HuH-7 (cell line): ENCODE results near the gene PRDM11.
A peak's percentile ranks its signal among the peaks of the same experiment; 100 is the strongest.

Experiments used
- DNase-seq: peaks from one replicate; pipeline ENCODE4 v3.0.0; 2011; ENCODE audit warnings: low spot score

PRDM11 gene

DNA sequence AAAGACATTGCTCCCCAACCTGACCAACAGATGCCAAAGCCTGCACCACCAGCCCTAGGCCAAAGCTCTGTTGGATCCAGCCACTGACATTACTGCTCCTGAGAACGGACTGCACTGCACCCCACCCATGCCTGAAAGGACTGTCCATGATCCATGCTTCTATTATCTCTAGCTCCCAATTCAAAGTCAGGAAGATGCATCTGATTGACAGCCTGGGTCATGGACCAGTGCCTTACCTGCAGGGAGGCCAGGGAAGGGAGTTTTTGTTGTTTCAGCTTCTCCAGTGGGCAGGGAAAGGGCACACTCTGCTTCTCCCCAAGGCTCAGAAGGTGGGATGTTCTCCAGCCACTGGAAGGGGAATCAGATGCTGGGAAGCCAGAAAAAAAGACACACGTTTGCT lies 4.8 kb upstream of the PRDM11 start:
- DNase-seq, result no peak

DNA sequence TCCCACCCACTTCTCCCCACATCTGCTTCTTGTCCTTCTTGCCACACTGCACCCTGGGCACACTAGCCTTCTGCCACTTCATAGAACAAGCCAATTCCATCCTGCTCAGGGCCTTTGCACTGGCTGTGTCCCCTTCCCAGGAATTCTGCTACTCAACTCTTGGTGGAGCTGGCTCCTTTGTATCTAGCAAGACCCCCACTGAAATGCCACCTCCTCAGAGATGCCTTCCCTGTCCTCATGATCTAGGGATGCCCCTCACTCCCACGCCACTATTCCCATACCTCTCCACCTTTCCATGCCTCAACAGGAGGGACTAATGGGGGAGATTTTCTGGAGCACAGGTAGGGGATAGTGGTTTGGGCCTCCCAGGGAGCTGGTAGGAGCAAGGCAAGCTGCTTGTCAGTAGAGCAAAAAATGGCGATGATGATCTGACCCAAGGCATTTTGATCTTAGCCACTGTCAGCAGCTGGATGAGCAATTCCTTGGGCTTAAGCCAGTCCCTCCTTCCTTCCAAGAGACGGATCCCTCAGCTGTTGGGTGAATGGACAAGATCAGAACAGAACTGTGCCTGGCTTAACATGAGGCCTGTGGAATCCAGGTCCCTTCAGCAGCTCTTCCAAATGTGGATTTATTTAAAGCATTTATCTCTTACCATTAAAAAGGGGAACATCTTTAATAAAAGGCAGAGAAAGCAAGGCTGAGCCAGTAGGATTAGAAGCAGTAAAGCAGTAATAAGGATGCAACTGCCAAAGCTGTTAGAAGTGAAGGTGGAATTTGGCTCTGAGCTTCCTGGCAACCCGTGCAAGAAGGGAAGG lies 4.0 kb upstream of the PRDM11 start:
- no peak for DNase-seq

DNA sequence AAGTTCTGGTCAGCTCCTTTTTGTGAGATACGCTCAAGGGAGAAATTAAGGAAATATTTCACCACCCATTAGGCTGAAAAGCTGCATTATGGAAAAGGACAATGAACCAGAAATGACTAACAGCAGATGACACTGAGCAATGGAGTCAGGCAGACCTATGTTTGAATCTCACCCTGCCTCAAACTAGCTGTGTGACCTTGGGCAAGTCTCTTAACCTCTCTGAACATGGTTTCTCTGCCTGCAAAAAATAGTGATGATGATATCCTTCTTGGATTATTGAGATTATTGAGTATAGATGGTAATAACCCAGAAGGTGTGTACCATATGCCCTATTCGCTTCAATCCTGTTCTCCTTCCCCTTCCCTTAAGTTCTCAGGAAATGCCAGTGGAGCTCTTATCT lies 2.9 kb upstream of the PRDM11 start:
- DNase-seq, result no peak

DNA sequence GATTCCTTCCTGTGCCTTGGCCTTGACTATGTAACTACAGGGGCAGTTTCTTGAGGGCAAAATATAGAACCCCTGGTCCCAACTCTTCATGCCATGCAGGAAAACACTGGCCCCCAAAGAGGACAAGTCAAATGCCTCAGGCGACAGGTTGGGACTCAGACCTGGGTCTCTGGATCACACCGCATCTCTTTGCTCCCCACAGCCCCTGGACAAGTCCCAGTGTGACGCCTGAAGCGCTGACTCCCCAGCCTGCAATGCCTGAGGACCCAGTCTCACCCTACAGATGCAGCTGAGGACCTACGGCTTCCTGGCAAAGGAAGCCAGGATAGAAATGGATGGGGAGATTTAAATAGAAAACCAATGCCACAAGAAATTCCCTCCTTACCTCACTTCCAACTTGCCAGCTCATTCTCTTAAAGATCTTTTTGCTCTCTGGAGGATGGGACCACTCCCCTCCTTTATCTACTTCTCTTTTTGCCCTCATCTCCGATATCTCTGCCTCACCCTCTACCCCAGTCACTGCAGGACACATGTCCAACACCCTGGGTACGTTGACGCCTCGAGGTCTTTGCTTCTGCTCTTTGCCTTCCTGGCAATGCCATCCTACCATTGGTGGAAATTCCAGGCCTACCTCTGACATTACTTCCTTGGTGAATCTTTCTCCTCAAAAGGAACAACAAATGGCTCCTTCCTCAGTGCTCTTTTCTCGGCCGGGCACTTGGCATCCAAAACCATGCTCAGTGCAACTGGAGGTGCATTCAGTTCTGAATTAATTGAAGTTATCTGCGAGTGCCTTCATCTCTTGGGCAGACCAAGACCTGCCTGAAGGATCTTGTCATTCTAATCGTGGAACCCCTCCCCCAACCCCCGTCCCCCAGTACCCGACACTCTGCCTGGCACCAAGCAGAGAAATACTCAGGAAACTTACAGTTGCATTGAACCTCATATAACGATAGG lies 2.0 kb upstream of the PRDM11 start:
- DNase-seq, result no peak

DNA sequence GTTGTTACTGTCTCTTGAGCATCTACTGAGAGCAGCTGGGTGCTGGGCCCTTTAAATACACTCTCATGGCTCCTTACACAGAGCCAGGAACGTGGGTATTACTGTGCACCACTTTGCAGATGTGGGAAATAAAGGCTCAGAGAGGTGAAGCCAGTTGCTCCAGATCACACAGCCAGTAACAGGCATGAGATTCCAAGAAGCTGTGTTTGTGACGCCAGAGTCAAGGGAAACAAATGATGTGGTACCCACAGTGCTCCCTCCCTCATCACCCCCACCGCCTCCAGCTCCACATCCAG lies 1.4 kb upstream of the PRDM11 start:
- DNase-seq, result no peak

DNA sequence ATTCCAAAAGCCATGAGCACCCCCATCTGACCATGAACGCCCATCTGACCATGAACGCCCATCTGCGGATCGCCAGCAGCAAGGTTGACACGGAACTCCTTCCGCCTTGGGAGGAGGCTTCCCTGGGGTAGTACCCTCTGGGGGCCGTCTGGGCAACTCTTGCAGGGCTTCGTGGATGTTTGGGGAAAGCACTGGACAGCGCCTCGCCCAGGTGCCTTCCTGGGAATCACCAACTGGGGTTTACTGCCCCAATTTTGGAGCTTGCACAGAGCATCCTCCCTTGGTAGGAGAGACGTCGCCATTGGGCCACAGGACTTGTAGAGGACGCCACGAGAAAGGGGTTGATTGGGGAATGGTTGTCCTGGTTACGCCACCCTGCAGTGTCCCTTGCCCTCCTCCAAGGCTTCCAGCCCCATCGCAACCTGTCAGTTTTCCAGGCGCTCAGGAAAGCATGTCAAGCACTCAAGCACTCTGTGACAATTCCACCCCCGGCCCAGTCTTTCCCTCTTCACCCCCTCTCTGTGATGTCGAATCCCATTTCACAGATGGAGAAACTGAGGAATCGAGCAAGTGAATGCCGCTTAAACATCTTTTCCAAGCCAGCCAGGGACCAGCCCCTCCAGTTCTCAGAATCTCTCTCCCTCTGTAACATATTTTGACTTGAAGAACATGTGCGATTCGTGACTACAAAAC lies 914 bp upstream of the PRDM11 start:
- no peak for DNase-seq

DNA sequence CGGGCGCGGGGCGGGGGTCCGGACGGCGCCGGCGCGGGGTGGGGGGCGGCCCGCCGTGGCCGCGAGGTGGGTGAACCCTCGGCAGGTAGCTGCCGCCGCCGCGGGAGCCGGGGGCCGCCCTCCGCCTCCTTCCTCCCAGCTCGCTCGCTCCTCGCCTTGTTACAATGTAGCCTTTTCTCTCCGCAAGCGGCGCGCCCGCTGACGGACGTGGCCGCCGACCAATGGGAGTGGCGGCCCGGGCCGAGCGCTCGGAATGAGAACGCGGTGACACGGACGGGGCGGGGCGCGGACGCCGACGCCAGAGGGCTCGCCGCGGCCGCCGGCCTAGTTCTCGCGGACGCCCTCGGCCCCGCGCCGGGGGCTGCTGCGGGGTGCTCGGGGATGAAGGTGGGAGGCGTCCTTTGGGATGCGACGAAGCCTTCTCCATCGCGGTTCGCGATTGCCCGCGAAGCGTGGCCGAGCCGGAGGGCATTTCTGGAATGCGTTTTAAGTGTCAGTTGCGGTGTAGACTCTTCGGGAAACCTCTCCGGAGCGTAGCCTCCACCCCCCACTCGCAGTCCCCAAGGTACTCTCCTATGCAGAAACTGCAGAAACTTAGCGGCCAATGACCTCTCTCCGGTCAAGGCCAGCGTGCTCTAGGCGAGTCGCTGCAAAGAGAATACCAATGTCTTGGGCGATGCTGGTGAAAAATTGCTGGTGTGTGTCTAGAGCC lies 734 bp downstream of the PRDM11 start:
- peak; percentile 97 for DNase-seq

DNA sequence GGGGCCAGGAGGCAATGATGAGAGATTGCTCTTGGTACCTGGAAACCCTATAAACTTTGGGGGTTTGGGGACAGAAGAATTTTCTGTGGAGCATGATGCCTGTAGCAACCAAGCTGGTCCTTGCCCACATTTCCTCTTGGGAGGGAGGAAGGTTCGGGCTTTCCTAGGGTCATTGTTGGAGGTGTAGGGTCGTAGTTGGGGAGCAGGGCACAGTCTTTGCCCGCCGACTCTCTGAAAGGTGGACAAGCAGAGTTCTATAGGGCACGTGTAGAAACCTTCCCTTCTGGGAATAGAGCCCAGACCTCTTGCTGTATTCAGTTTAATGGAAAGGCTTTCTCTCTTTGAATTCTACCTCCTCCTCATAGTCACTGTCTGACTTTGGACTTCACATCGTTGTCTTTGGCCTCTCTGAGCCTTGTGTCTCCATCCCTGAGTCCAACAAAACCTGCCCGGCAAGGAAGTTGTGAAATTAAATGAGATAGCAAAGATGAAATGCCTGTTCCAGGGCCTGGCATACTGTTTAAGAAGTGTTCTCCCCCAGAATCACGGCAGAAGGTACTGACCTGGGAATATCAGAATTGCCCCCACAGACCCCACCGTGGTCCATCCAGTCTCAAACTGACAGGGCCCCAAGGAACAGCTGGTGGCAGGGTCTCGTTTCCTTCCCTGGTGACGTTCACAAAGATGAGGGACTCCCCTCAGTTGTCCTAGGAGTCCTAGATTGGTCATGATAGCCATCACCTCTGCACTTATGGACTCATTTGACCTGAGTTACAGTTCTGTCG lies 1.6 kb downstream of the PRDM11 start:
- no peak for DNase-seq

DNA sequence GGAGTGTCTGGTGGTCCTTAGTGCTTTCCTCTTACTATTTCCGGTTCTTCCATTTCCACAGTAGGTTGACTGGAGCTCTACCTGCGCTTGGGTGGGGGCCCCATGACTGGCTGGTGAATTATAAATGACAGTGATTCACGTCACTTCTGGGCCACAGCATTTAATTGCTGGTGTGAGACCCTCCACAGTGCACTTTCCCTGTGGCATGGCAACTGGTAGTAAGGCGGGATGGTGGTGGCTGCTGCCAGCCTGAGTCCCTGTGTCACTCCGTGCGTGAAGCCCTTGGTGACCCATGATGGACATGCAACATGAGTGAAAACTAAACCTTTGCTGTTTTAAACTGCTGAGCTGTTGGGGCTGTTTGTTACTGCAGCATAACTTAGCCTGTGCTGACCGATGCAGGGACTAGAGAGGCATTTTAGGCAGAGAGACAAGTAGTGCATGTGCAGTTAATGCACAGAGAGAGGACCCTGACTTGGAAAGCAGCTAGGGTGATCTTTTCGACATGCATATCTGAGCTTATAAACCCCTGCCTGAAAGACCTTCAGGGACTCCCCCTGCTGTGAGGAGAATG lies 3.1 kb downstream of the PRDM11 start:
- DNase-seq, result no peak

DNA sequence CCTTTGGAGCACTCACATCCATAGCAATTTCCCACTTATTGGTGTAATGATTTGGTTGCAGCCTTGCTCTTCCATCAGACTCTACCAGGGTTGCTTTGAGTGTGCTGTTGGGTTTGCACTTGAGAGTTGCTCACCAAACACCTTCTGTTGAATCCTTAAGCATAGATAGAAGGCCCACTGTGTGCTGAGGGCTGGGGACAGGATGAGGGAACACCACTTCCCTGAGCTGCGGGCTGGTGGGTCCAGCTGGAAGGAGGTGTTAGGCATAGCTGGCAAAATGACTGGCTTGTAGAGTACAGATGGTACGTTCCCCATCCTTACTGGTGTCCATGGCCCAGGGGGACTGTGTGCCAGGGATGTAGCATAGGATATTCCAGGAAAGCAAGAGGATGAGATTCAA lies 3.9 kb downstream of the PRDM11 start:
- no peak for DNase-seq

DNA sequence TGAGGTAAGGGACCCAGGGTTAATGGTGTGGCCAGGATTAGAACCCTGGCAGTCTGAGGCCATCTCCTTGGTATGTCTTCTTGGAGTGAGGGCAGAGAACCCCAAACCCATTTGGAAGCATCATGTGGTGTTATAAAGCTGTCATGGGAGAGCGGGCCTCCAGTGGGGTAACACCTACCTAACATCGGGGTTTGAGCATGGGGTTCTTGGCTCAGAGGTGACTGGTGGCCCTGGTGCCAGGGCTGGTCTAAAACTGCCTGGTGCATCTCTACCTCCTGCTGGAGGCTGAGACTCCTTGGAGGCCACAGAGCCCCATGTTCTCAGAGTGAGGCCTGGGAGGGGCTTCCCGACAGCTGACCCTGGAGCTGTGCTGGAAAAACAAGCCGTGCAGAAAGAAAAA lies 4.5 kb downstream of the PRDM11 start:
- DNase-seq, result no peak

DNA sequence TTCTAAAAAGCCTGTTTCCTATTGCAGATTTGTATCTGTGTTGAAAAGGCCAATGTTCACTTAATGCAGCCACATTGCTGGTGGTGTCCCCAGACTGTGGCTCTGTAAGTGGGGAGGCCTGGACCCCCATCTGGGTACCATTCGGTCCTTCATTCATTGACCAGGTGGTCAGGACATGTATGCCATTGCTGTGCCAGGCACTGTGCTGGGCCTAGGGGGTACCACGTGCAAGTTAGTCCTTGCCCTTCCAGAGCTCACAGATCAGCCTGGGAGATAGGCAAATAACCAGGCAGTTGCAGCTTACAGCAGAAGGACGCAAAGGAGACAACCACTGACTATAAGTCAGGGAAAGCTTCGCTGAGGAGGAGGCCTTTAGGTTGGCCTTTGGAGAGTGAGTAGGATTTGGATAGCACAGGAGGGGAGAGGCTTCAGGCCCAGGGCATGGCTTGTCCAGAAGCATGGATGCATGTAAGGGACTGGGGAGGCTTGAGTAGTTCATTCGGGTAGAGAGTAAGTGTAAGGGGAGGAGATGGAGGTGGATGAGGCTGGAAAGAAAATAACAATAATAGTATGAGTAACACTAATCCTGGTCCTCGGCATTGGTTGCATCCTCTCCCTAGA lies 5.0 kb downstream of the PRDM11 start:
- DNase-seq, result no peak

DNA sequence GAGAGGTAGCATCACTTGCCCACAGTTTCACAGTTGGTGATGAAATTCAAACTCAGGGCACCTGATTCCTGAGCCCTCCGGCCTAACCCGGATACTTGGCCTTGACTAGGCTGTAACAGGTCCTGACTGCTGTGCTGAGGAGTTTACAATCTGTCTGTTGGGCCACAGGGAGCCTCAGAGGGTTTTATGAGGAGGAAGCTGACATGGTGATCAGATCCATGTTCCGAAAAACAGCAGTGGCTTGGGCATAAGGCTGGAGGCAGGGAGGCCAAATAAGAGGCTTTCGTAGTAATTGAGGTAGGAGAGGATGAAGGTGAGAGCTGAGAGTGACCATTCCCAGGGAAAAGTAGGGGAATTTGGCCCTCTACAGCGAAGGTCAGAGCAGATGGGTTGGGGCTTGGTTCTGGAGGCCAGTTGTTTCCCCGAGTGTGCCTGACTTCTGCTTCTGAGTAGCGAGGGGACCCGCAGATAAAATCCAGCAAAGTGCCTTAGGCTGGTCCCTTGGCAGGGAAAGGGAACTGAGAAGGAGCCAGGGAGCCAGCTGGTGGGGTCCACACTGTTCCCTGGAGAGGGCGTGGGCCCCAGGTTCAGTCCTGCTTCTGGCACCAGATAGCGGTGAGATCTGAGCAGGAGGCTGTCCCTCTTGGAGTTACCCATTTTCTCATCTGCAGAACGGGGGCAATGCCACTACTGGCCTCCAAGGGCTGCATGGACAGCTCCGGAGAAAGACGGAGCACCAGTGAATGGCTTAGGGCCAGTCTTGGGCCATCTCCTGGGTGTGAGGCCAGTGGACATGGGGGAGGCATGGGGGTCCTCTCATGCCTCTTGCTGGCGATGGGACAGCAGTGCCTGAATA lies 6.5 kb downstream of the PRDM11 start:
- DNase-seq, result no peak

DNA sequence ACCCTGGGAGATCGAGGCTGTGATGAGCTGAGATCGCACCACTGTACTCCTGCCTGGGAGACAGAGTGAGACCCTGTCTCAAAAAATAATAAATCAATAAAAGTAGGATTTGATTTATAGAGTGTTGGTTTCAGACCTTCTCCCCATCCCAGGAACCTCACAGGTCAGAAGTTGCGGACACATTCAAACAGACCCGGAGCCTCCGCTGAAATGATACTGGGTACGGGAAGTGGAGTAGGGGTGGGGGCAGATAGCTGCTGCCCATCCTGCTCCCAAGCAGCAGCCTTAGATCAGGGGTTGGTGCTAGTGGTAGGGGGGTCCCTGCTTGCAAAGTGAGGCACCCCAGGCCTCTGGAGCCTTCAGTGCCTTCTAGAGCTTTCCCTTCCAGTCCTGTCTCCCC lies 7.8 kb downstream of the PRDM11 start:
- DNase-seq, result no peak

DNA sequence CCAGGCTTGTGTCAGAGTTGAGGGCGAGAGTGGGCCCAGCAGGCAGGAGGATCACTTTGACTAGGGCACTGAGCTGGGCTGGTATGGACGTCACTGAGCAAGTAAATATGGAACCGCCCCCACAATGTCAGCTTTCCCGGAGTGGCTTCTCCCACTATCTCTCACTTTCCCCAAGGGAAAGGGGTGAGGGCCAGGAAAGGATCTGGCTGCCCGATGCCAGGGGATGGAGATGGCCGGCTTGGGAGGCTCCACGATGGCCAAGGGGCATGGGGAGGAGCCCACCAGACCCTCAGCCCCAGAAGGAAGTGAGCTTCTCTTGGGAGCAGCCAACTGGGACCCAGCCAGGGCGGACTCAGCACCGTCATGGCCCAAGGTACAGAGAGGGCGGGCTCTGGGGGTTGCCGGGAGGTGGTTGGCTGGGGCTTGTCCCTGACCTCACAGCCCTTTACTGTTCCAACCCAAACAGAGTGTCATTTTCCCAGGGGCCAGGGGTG lies 8.7 kb downstream of the PRDM11 start:
- no peak for DNase-seq

DNA sequence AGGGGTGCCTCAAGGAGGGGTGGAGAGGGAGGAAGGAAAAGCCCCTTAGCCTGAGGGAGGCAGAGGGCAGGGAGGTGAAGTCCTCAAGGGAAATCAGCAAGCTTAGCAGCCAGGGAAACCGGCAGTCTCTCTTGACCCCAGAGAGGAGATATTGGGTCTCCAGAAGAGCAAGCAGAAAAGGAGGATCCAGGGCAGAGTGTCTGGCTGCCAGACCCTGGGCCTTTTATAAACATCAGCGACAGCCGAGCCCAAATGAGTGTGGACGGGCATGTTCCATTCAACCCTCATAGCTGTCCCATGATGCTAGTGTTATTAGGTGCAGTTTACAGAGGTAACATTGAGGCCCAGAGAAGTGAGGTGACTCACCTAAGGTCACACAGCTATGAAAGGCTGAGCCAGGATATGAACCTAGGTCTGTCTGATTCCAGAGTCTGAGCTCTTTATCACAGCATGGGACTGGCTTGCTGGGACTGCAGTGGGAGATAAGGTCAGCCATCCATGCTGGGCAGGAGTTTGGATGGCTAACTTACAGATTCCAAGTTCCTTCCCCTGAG lies 9.3 kb downstream of the PRDM11 start:
- no peak for DNase-seq

DNA sequence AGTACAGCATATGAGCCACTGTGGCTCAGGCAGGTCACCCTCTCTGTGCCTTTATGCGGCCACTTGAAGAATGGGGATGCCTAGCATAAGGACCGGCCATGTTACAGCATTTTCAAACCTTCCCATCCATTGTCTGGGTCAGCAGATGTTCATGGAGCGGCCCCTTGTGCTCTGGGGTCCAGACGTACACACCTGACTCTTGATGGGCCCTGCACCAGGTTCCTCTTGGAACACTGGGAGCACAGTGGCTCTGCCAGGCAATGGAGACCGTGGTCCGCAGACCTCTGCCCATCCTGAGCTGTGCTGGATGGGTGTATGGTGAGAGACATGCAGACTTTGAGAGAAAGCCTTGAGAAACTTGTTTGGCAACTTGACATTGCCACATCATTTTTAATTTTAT lies 9.8 kb downstream of the PRDM11 start:
- DNase-seq, result no peak

DNA sequence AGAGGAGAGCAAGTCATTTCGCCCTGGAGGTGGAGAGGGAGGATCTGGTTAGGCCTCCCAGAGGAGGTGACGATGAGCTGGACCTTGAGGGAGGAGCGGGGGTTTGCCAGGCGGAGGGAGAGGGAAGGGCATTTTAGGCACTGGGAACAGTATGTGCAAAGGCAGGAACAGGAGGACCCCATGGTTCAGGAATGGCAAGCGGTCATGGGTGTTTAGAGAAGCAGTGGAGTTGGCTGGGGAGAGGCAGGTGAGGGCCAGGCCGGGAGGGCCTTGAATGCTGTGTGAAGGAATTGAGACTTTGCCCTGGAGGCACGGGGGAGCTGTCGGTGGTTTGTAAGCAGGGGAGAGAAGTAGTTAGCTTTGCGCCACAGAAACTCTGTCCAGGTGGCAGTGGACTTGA lies 10.3 kb downstream of the PRDM11 start:
- no peak for DNase-seq
